GM21367 (cell line): ENCODE measurements around the gene ARL14.
A peak's percentile ranks its signal among the peaks of the same experiment; 100 is the strongest.

Experiments used
- ATAC-seq: cut with Tn5 transposase; IDR thresholded peaks from one replicate; pipeline ENCODE4 v1.9.1; 2021; ENCODE audit not compliant: unreplicated experiment

The ARL14 gene

DNA sequence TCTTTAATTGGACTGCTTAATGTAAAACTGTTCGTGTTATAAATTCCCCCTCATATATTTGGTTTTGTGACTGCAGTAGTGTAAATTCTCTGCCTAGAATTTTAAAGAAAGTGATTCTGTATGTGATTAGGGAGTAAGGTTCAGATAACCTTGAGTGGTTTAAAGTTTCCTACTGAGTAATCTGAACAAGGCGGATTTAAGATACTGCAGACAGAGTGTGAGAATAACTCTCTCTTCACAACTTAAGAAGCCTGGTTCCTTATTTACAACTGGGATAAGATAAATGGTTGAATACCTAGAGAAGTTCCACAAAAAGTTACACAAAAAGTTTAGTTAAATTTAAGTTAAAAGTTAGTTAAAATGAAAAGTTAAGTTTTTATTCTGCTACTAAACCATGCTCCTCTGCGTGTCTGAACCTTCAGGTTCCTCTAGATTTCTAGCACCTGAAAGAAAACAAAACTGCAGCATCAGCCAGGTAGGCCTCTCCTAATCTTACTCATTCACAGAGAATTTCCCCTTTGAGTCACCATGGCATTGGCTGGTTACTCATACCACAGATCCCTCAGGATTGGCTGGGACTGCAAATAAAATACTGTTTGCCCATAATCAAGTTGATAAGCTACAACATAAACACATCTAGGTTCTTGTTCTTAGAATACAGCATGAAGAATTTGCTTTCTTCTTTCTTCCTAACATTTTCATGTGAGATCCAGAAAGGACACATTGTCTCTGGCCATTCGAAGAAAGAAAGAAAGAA is at the start of gene ARL14:
Gene ARL14, plus strand, starts transcription at position 614 of the 757 bp plus-strand sequence. CDS start 187 bp downstream, outside the sequence.
- no peak for ATAC-seq

DNA sequence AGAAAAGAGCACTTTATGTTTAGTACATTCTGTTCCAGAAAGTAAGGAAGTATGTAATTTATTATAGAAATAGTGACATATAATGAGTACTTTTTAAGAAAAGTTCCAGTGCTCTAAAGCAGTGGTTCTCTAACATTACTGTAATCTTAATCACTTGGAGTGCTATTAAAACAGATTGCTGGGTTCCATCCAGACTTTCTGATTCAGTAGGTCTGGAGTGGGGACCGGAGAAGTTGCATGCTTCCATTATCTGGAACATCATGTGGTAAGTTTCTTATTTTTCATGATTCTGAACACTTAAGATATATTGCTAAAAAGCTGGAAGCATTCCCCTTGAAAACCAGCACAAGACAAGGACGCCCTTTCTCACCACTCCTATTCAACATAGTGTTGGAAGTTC is 47.5 kb upstream of the ARL14 start:
- ATAC-seq, result no peak

DNA sequence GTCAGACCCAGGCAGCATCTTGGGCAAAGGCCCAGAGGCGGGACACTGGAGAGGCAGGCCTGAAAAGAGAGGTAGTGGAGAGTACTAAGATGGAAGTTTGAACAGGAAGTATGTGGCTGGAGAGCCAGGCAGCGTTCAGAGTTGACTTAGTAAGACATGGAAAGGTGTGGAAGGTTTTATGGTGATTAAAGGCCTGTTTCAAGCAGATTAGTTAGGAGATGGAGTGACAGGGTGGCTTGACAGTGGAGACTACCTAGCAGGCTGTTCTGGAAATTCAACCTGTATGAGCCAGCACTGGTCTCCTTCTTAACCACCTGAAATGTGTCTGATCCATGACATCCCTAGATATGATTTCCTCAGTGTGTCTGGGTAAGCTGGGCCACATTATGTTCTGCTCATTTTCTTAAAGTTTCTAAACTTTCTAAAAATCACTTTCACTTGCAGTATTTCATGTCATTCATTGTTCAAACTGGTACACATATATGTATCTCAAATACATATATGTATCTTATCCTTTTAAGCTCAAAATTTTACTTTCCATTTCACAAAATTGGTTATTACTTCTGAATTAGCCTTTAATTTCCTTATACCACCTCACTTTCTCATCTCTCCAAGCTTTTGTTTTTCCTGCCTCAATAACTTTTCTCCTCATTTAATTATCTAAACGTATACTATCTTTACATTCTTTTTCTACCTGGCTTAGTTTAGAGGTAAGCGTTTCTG is 43.4 kb upstream of the ARL14 start:
- ATAC-seq, result no peak

DNA sequence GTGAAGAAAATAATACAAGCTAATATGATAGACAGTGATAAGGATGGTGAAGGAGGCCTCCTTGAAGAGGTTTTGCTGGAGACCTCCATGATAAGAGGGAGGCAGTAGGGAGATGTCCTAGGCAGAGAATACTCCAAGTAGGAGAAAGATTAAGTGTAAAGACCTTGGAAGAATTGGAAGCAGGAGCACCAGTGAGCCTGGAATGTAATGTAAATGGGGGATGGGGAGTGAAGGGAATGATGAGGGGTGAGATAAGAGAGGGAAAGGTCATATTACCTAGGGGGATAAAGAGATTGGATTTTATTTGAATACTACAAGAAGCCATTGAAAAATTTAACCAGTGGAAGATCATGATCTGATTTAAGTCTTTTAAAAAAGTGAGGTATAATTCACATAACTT is 41.7 kb upstream of the ARL14 start:
- ATAC-seq, result no peak

DNA sequence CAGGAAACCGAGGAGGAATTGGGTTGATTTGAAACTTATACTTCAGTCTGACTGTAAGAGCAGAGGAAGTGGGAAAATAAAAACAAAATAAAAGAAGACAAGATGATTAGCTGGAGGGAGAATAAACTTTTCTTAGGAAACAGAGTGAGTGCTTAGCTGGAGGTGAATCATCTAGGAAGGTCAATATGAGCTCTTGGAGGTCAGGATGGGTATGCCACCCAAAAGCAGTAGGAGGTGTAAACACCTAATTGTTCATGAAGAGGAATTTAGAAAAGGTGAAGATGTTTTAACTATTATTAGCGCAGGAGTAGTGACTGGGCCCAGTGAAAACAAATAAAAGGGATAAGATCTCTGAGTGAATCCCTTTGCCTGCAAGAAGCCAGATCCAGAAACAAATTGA is 39.9 kb upstream of the ARL14 start:
- no peak for ATAC-seq

DNA sequence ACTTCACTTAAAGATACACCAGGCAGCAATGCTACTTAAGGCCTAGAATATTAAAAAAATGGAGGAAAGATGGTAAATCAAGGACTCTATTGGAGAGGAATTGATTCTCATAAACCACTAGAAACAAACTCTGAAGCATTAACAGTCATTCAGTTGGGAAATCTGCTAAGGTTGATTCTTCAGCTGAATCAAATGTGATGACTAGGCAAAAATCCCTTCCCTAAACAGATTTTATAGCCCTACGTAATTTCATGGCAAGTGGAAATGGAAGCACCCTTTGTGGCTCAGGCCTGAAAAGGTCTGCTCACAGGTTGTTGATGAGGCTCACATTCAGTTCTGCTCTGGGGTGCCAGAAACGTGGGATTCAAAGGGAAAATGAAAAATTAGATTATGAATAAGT is 38.8 kb upstream of the ARL14 start:
- ATAC-seq, result no peak

DNA sequence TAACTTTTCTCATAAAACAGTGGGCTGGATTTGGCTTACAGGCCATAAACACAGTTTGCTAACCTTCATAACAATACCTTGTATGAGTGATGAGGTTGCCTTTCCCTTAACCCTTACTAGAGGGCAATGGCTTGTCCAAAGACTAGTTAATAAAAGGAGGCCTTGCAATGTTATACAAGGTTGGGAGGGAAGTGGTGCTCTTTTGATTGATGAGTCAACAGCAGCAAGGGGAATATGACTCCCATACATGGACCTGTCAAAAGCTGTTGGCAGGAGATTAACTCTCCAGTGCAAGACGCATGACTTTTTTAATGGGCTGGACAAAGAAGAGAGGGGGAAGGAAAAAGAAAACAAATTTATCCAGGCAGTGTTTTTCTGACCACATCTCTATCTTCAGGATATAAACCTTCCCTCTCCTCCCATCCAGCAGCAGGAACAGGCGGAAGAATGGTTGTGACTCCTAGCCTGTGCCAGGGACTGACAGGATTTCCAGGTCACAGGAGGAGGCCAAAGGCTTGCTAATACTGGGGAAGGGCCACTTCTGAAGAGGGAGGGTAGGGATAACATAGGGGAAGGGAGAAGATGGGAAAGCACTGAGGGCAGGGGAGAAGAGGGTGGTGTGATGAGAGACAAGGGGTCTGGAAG is 35.2 kb upstream of the ARL14 start:
- ATAC-seq, result no peak

DNA sequence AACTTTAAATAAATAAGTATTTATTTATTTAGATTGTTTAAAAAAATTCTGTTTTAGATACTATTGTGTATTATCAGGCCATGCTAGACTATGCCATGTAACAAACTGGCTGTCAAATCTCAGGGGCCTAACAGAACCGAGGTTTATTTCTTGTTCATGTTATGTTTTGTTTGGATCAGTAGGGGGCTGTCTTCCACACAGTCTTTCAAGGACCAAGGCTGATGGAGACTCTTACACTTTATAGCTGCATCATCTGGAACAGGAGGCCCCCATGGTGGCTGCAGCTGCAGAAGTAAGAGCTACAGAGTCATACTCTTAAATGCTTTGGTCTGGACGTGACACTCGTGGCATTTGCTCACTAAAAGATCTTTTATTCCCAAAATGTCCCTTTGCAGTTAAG is 33.0 kb upstream of the ARL14 start:
- no peak for ATAC-seq

DNA sequence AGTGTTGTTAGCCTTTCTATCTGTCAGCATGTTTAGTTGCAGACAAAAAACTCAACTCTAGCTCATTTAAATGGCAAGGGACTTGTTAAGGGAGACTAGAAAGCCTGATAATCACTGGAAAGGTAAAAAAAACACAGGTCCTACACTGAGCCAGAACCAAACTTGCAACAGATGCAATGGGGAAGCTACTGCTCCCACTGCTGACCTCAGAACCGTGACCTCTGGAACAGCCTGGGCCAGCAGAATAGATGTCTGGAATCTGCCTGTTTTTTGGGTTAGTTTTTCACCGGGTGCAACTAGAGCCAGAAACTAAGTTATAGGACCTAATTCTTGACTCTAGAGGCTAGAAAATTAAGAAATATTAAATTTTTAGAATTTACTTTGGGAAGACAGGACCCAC is 32.5 kb upstream of the ARL14 start:
- ATAC-seq, result no peak

DNA sequence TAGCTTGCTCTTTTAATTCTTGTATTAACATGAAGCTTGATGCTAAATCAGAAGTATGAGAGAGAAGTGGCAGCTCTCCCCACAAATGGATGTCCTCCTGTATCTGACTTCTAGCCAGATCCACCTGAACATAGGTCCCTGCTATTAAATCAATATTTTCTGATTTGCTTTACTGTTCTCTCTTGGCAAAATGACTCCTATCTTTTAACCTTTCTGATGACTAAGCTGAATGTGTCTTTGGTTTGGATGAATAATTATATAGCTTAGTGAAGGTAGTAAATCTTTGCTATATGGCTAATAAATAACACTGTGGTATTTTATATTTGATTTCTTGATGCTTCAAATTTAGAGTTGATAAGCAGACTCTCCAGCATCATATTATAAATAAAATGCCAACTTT is 28.3 kb upstream of the ARL14 start:
- no peak for ATAC-seq

DNA sequence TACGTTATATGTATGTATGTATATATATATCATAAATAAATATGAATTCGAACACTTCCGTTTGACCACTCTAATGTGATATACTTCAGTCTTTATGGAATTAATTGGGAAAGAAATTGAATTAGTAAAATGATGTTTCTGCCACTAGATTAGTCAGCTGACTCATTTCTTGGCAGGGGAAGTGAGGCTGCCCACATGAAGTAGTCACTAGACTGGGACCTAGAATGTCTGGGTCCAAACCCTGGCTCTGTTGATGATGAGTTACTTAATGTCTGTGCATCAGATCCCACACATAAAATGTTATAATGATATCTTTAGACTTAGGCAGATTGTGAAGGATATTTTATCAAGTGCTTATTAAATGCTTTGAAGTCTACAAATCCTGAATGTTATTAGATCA is 27.4 kb upstream of the ARL14 start:
- ATAC-seq, result no peak

DNA sequence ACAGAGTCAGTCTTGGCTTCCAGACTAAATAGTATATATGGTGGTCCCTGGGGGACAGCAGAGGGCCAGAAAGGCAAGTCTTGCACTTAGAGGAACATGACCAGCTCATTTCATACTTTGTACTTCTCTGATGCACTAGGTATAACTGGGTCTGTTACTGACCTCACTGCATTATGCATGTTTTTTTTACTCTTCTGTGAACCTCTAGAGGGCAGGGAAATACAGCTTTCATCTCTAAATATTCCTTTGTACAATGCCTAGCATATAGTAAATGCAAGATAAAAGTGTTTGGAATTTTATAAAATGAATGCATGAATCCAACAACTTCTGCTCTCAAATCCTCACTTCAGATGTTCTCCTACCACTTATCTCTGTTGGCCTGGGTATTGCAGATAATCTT is 23.4 kb upstream of the ARL14 start:
- ATAC-seq, result no peak

DNA sequence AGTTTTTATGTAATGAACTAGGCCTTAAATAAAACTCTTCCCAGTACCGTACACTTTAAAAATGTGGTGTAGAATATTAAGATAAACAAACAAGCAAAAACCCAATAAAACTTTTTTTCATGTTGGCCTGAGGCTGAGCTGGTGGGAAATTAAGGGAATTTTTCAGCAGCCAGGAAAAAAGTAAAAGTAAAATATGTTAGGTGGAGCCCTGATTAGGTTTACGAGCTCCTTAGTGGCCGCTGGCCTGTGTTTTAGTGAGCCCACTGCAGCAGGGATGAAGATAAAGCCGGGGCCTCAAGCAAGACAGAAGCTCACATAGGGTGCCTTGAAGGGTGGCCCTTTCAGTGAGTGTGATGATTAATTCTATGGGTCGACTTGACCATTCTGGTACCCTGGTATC is 16.1 kb upstream of the ARL14 start:
- ATAC-seq, result no peak

DNA sequence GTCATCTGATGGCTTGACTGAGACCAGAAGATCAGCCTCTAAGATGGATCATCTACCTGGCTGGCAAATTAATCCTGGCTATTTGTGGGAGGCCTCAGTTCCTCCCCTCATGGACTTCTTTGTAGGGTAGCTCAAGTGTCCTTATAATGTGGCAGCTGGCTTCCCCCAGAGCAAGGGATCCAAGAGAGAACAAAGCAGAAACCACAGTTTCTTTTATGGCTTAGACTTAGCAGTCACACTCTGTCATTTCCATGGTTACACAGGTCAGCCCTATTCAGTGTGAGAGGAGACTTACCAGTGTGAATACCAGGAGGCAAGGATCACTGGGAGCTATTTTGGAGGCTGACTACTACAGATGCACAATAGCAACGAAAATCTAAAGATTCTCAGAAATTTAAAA is 15.3 kb upstream of the ARL14 start:
- no peak for ATAC-seq

DNA sequence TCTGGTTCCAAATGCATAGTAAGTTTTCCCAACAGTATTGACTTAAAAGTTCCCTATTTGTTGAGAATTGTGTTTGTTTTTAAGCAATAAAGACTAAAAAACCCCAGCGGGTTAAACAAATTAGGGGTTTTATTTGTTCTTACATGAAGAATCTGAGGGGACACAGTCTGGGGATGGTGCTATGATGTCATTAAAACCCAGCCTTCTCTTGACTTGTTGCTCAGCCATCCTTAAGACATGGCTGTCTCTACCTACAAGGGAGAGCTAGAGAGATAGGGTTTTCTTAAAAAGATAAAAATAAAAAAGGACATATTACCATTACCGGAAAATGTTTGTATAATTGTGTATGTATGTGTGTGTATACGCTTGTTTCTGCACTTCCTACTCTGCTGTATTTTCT is 11.7 kb upstream of the ARL14 start:
- no peak for ATAC-seq

DNA sequence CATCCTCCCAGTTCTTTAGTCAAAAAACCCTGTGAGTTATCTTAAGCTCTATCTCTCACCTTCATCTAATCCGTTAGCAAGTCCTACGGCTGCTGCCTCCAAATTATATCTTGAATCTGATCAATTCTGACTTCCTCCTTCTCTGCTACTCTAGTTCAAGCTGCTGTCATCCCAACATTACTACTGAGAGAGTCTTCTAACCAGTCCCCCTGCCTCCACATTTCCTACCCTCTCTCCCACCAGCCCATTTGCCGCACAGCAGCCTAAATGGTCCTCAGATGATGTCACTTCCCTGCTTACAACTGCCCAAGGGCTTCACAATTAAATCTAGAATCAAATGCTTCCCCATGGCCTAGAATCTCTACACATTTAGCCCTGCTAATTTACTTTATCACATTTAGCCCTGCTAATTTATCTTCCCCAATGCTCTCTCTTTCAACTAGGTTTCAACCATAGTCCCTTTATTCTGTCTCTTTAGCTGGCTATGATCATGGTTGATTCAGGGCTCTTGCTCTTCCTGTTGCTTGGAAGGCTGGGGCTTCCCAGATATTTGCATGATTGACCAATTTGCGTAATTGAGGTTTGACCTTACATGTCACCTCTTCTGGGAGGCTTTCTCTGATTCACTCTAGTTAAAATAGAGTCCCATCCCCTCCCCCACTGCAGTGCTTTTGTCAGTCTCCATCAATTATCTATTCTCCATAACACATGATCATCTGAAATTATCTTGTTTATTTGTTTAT is 11.0 kb upstream of the ARL14 start:
- ATAC-seq, result peak; percentile 89

DNA sequence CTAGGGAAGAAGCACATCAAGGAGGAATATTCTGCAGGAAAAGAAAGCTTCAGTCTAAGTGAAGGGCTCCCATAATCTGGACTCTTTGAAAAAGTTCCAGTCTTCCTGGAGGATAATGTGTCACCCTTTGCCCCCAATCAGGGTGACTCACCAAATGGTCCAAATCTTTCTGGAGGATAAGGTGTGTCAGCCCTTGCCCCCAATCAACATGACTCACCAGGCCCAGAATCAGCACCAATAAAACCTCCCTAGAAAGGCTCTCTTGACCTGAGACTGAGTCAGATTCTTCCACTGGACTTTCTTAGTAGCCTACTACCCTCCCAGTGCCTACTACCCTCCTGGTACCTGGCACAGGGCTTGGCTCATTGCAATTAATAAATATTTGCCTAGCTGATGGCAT is 9.5 kb upstream of the ARL14 start:
- ATAC-seq, result no peak

DNA sequence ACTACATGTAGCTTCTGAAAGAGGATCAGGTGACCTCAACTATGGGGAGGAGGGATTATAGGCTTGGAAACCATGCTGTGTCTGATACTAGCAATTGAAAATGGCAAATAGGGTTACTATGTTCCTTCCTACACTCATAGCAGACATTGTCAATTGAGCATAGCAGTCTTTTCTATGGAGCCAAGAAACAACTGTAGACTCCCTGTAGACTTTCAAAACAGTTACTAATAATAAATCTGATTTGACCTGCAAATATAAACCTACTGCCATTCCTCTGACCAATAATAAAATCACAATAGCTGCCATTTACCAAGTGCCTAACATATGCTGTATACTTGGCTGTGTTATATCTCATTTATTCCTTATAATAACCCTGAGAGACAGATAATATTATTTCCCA is 8.5 kb upstream of the ARL14 start:
- ATAC-seq, result no peak

DNA sequence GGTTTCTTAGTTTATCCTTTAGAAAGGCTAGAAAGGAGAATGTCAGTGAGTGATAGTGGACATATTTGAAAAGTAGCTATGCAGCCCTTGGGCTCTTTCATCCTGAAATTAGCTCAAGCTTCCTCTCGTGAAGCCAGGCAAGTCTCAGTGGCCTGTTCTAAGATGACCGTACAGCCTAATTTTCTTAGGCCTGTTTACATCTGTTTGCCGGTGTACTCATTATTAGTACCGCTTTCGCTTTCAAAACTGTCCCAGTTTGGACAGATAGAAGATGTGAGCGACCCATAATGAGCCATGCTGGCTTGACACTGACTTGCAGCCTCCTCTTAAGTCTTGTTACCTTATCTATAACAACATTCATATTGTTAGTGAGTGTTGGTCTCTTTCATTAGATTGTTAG is 5.7 kb upstream of the ARL14 start:
- peak; percentile 72 for ATAC-seq

DNA sequence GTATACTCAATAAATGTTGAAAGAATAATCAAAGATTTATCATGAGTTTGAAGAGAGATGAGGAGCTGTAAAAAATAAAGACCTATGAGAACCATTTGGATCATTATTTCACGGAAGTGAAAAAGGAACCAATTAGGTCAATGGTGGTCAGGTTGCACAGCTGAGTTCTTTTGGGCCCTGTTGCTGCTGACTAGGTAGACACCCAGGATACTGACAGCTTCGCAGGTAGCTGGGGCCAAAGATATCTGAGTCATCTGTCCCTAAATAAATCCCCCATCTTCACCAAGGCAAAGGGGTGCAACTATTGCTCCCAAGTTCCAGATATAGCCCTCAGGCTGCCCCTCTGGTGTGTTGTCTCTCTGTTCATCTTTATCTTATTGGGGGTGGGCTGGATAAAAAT is 5.0 kb upstream of the ARL14 start:
- no peak for ATAC-seq

DNA sequence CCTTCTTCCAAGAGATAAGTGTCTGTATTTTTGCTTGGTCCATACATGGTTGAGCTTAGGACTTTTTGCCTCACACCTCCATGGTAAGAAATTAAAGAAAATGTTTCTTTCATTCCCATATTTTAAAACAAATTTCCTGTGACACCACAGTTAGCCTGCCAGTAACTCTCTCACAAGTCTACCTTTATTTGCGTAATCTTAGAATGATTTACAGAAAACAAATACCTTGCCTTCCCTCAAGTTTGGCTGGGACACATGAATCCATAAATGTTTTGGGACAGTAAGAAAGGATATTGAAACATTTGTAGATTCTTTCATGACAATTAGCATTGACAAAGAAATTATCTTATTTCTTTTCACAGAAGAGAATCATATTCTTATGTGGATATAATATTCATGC is 3.8 kb upstream of the ARL14 start:
- no peak for ATAC-seq
